A549 (cell line): Measurements from ENCODE around the gene PPP1R3C. TPM values are rescaled to one million over a fixed set of nuclear protein-coding genes. Genes with fewer than 3 reads are reported as not detected.

Source experiments
- ATAC-seq, 2 experiments: fragments of 200-7000 bp in 1 of 2; fragments of >200 bp in 1 of 2; cut with Nextera tagmentation in 1 of 2; cut with Tn5 transposase in 1 of 2; 3 replicates each; pipeline versions ENCODE4 v1.8.0 to v1.9.1; 2018 to 2020; ENCODE audit warnings: mild to moderate bottlenecking in 1 of 2, moderate library complexity in 1 of 2
- CTCF ChIA-PET: fragments of 300-600 bp; sonication (Branson Sonifier 250); formaldehyde crosslinking; extraction: SDS; loops from one replicate; lab custom pipeline; 2021; ENCODE audit warnings: antibody characterized with exemption, inconsistent platforms; lab: Yijun Ruan, JAX
- POLR2A ChIA-PET: fragments of 350-600 bp; formaldehyde crosslinking; extraction: SDS; loops from one replicate; lab custom pipeline; 2021; ENCODE audit warnings: antibody characterized with exemption, inconsistent platforms; lab: Yijun Ruan, JAX
- DNase-seq, 2 experiments: peaks; one replicate each; pipeline versions ENCODE4 v3.0.0 to v3.0.0-alpha.2; 2011 to 2016; ENCODE audit warnings: low read depth in 1 of 2, low spot score in 1 of 2
- FAIRE-seq: peaks from 2 replicates; lab custom pipeline; 2011; peaks lifted over from hg19 to GRCh38; lab: Jason Lieb, UNC
- H3K27ac ChIP-seq, 2 experiments: fragments of >200 bp; sonication (Bioruptor Twin); formaldehyde crosslinking; 3 replicates each; pipeline ENCODE4 v1.5.1; 2016 to 2017
- H3K4me1 ChIP-seq: fragments of >200 bp; sonication (Bioruptor Twin); formaldehyde crosslinking; 3 replicates; pipeline ENCODE4 v1.6.1; 2016
- H3K4me2 ChIP-seq: fragments of >200 bp; sonication (Bioruptor Twin); formaldehyde crosslinking; 3 replicates; pipeline ENCODE4 v1.6.1; 2016
- H3K4me3 ChIP-seq: fragments of >200 bp; sonication (Bioruptor Twin); formaldehyde crosslinking; 3 replicates; pipeline ENCODE4 v1.5.1; 2016
- H3K9me3 ChIP-seq: fragments of >200 bp; sonication (Bioruptor Twin); formaldehyde crosslinking; 3 replicates; pipeline ENCODE4 v1.6.1; 2016
- CBX2 ChIP-seq: fragments of 200-600 bp; sonication (generic); IDR thresholded peaks from 2 replicates; pipeline ENCODE4 v1.6.1; 2016; ENCODE audit warnings: low read depth, mild to moderate bottlenecking, borderline replicate concordance
- EP300 ChIP-seq, 2 experiments: fragments of >200 bp; sonication (Bioruptor Twin); formaldehyde crosslinking; IDR thresholded peaks; 2 replicates in 1 of 2; 3 replicates in 1 of 2; pipeline ENCODE4 v1.6.1; 2016 to 2017
- JUN ChIP-seq, 2 experiments: fragments of >200 bp; sonication (Bioruptor Twin); formaldehyde crosslinking; IDR thresholded peaks; 2 replicates in 1 of 2; 3 replicates in 1 of 2; pipeline ENCODE4 v1.6.1; 2016 to 2017
- KDM1A ChIP-seq: fragments of 200-600 bp; sonication (generic); IDR thresholded peaks from 2 replicates; pipeline ENCODE4 v1.6.1; 2016; ENCODE audit warnings: low read depth, mild to moderate bottlenecking
- MAFK ChIP-seq: fragments of 450-650 bp; IDR thresholded peaks from 2 replicates; pipeline ENCODE4 v1.6.1; 2014; ENCODE audit not compliant: partially characterized antibody
- POLR2A ChIP-seq: IDR thresholded peaks from 2 replicates; pipeline ENCODE4 v1.6.1; 2012; ENCODE audit warnings: mild to moderate bottlenecking, low read length
- RAD21 ChIP-seq, 2 experiments: fragments of >200 bp in 1 of 2; sonication (Bioruptor Twin) in 1 of 2; formaldehyde crosslinking in 1 of 2; IDR thresholded peaks in 1 of 2; conservative IDR thresholded peaks in 1 of 2; 2 replicates in 1 of 2; 3 replicates in 1 of 2; pipeline ENCODE4 v1.6.1; 2012 to 2018; ENCODE audit warnings: inconsistent platforms in 1 of 2
- RFX5 ChIP-seq: fragments of 450-650 bp; IDR thresholded peaks from 2 replicates; pipeline ENCODE4 v1.7.1; 2014; ENCODE audit warnings: antibody characterized with exemption, mild to moderate bottlenecking, moderate library complexity
- SMC3 ChIP-seq: fragments of >200 bp; sonication (Bioruptor Twin); formaldehyde crosslinking; IDR thresholded peaks from 3 replicates; pipeline ENCODE4 v1.6.1; 2018; ENCODE audit warnings: inconsistent platforms
- SREBF2 ChIP-seq: fragments of 450-650 bp; IDR thresholded peaks from 2 replicates; pipeline ENCODE4 v1.6.1; 2014; ENCODE audit warnings: mild to moderate bottlenecking, moderate library complexity
- TFCP2L1 ChIP-seq: fragments of 250-450 bp; sonication (Bioruptor Pico); IDR thresholded peaks from 2 replicates; pipeline ENCODE4 v1.5.0; 2021; ENCODE audit warnings: mild to moderate bottlenecking
- ZFP36 ChIP-seq: fragments of 450-650 bp; IDR thresholded peaks from 2 replicates; pipeline ENCODE4 v1.6.1; 2014; ENCODE audit warnings: borderline replicate concordance; ENCODE audit not compliant: partially characterized antibody
- WGBS: methylation state at CpG from one replicate; pipeline ENCODE4 v1.1.6; 2017; ENCODE audit errors: missing lambda C conversion rate; 5-methylcytosine and 5-hydroxymethylcytosine counted together
- polyA plus RNA-seq, 4 experiments: library from polyadenylated mRNA; depleted of rRNA in 3 of 4; stranded (reverse); fragments of >200 nt; fragmentation: RNase III in 1 of 4; extraction: RNeasy Plus Mini Kit Qiagen cat#74134 plus additional on column Dnase treatment in 1 of 4; gene quantifications; 2 replicates in 3 of 4; 3 replicates in 1 of 4; pipeline ENCODE4 v1.2.3, GENCODE V29; 2011 to 2017
- TF ChIP-seq, protein P1 (sequence below): IDR thresholded peaks from 2 replicates; pipeline ENCODE4 v1.6.1; 2012
- TF ChIP-seq, protein P2 (sequence below): fragments of >200 bp; sonication (Bioruptor Twin); formaldehyde crosslinking; IDR thresholded peaks from 3 replicates; pipeline ENCODE4 v1.5.1; 2016

PPP1R3C gene
- polyA plus RNA-seq, 2 of the 4 experiments (the other 2 are of a cell fraction), result 10.5 to 20.0 TPM

DNA sequence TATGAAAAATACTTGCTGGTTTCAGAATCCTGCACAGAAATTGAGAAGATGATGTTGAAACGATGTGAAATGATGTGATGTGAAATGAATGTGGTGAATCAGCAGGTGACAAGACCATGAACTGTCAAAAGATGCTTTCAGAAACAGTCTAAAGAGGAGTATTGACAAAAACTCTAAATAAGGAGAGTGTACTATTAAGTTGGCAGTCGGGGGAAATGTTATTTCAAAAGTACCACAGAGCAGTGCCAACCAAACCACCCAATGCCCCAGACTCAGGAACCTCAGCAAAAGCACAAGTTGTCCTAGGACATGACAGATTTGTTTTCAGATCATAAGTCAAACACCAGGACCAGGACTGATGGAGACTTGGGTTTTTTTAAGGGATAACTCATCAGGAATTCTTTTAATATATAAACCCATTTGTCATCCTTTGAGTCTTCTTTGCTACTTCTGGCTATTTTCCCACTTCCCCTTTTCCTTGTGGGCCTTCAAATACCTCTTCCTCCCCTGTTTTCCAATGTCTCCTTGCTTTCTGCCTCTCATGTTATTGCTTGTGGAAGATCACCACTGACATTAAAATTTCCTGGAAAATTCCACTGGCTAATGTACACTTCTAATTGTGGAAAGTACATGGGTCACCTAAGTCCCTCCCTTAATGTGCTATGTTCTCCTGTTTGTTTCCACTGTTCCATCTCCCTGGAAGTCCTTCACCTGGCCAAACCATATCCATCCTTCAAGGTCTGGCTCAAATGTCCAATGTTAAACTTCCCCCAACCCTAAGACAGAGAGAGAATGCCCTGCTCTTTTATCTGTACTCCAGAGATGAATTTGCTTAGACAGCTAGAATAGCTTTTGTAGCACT, 10.2 kb upstream of the PPP1R3C start:
- peak overlapping the region; percentile 60 to 66; a peak in 4 of 6 replicates for H3K27ac ChIP-seq
- no peaks in the 10 kb centered on the region for H3K9me3 ChIP-seq
- peaks cover 21% of the 10 kb centered on the region for H3K4me1 ChIP-seq
- POLR2A ChIA-PET, result interaction anchor here (1.2 to 1.6 kb wide), 2 partner anchors 8 to 10 kb away, joined by 3 to 4 read pairs; partner anchors contain the start of gene PPP1R3C
- DNase-seq, result no peak
- H3K4me2 ChIP-seq, result peak overlapping the region; percentile 37
- H3K4me3 ChIP-seq, result no peak overlapping the region
- CTCF ChIA-PET, result interaction anchor here (0.7 to 2.2 kb wide), 23 partner anchors 8 to 269 kb away, joined by 3 to 24 read pairs (median 4); partner anchors contain the start of gene PPP1R3C
- TF ChIP-seq MAFK, result no peak
- TF ChIP-seq, protein P1, sequence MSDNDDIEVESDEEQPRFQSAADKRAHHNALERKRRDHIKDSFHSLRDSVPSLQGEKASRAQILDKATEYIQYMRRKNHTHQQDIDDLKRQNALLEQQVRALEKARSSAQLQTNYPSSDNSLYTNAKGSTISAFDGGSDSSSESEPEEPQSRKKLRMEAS, result peak; percentile 6; the same call in 1 of the 2 replicates
- TF ChIP-seq, all 56 proteins: peak for 1
- WGBS, result 7% methylated on average over 2 of the region's 2 CpGs
- ATAC-seq (peak; percentile 34 to 63; a peak in 3 of 6 replicates), FAIRE-seq (peak; percentile 68)

DNA sequence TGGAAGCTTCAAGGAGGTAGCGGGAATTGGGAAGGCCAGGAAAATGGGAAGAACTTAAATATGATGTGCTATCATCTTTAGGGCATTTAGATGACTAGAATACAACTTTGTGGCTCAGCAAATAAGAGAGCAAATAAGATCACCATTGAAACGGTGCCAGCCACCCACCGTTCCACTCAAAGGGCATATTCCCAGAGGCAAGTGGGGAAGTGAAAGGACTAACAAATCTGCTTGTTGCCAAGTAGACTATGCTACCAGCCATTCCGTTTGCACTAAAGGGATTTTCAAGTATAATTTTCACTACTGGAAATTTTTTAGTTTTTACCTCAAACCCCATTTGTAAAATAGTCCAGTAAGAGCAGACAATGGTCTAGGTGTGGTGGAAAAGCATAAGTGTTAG, 4.0 kb upstream of the PPP1R3C start:
- peaks cover 11% of the 10 kb centered on the region; the same call in 2 of the 3 replicates for H3K4me1 ChIP-seq
- ChIA-PET POLR2A (no interaction called here), CTCF (interaction anchor here (0.7 to 7.0 kb wide), 18 partner anchors 12 to 276 kb away, joined by 3 to 116 read pairs (median 9); partner anchors contain the start of gene HECTD2)
- ATAC-seq (no peak), FAIRE-seq (no peak), DNase-seq (no peak)
- no peaks in the 10 kb centered on the region for H3K9me3 ChIP-seq
- no peak overlapping the region for H3K27ac ChIP-seq
- no peak overlapping the region for H3K4me3 ChIP-seq
- no peak overlapping the region for H3K4me2 ChIP-seq
- WGBS, result 73% methylated on average over 4 of the region's 4 CpGs
- TF ChIP-seq JUN (IDR thresholded peaks at IDR 0.05), result no peak
- TF ChIP-seq MAFK, result no peak
- TF ChIP-seq CBX2, result no peak
- TF ChIP-seq EP300 (IDR thresholded peaks at IDR 0.05), result no peak
- TF ChIP-seq POLR2A, result no peak

DNA sequence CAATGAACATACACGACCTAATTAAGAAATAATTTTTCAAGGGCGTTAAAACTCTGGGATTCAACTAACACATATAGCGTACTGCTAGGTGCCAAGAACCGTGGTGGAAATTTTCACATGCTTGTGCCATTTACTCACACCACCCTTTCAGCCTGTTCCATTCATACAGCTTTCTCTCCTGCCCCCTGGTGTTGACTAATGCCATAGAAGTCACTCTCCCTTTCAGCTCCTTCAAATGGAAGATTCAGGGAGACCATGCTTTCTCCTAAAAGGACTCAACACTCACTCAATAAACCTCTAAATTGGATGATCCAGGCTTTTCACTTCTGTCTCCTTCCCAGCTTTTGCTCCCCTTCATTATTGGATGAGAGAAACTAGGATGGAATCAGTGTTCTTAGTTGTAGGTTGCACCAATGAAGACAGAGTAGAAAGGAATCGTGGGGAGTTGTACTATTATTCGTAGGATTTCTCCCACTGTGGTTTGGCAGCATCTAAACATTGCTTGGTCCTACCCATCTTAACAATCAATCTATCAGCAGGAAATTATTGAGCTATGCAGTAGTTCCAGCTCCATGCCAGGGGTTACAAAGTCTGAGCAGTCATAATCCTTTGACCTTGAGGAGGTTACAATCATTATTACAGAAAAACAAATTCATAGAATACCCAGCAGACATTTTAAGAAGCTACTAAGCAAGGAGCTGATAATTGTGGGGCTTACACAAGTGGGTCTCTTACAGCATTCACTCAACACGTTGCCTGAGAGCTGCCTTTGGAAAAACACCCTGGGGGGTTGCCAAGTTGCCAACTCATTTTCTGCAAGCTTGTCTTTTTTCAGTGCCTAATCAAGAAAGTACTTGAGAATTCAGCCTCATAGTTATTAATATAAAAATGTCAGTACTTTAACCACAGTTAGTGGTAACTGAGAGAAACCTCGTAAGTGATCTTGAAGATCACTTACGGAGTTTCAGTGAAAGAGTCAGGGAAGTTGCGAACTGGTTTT, 2.8 kb upstream of the PPP1R3C start:
- H3K4me2 ChIP-seq, result 0 out of 3 replicates have a peak overlapping the region, but pooled peaks have one; percentile 1
- peaks cover 22% of the 10 kb centered on the region; the same call in 2 of the 3 replicates for H3K4me1 ChIP-seq
- ATAC-seq (peak; percentile 28 to 39; a peak in 3 of 6 replicates), DNase-seq (peak; percentile 52 to 84)
- POLR2A ChIA-PET, result interaction anchor here (1.0 to 1.1 kb wide), 2 partner anchors 8 to 142 kb away, joined by 3 to 4 read pairs; no protein-coding TSS in a partner anchor
- H3K27ac ChIP-seq, result no peak overlapping the region; a peak in 1 of 6 replicates
- no peak overlapping the region for H3K4me3 ChIP-seq
- no peak for TF ChIP-seq RFX5
- TF ChIP-seq SMC3, result peak; percentile 97
- peak; percentile 89 to 93 for TF ChIP-seq RAD21 (conservative IDR thresholded peaks at IDR 0.05 in 1 of 2, IDR thresholded peaks at IDR 0.05 in 1 of 2)
- TF ChIP-seq ZFP36, result no peak
- TF ChIP-seq, protein P1, result peak; percentile 44; the same call in 1 of the 2 replicates
- TF ChIP-seq, protein P2, sequence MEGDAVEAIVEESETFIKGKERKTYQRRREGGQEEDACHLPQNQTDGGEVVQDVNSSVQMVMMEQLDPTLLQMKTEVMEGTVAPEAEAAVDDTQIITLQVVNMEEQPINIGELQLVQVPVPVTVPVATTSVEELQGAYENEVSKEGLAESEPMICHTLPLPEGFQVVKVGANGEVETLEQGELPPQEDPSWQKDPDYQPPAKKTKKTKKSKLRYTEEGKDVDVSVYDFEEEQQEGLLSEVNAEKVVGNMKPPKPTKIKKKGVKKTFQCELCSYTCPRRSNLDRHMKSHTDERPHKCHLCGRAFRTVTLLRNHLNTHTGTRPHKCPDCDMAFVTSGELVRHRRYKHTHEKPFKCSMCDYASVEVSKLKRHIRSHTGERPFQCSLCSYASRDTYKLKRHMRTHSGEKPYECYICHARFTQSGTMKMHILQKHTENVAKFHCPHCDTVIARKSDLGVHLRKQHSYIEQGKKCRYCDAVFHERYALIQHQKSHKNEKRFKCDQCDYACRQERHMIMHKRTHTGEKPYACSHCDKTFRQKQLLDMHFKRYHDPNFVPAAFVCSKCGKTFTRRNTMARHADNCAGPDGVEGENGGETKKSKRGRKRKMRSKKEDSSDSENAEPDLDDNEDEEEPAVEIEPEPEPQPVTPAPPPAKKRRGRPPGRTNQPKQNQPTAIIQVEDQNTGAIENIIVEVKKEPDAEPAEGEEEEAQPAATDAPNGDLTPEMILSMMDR, result peak; percentile 76
- no peak for TF ChIP-seq TFCP2L1 (CRISPR knock-in tag)
- TF ChIP-seq SREBF2, result no peak
- no peak for TF ChIP-seq KDM1A
- TF ChIP-seq, all 56 proteins: peak for 4
- 63% methylated on average over 10 of the region's 10 CpGs for WGBS
- FAIRE-seq, result no peak
- no peaks in the 10 kb centered on the region for H3K9me3 ChIP-seq
- CTCF ChIA-PET, result interaction anchor here (0.6 to 7.0 kb wide), 64 partner anchors 8 to 747 kb away, joined by 3 to 116 read pairs (median 6); partner anchors contain the start of gene HECTD2
